GM21786 (cell line): ENCODE results near the gene CYTH3.

Source experiments
- ATAC-seq: cut with Tn5 transposase; IDR thresholded peaks from one replicate; pipeline ENCODE4 v1.9.1; 2021; ENCODE audit not compliant: unreplicated experiment

Gene CYTH3

GRCh38 chr7:6168477-6168868 is 104.0 kb downstream of the CYTH3 start:
- no peak for ATAC-seq

- ATAC-seq, result no peak
Measured at GRCh38 chr7:6167587-6168476, 104.6 kb downstream of the CYTH3 start.

- ATAC-seq, result no peak
Measured at GRCh38 chr7:6167004-6167551, 105.3 kb downstream of the CYTH3 start.

- no peak for ATAC-seq
Measured at GRCh38 chr7:6166443-6166891, 106.0 kb downstream of the CYTH3 start.

GRCh38 chr7:6165521-6166320 is 106.7 kb downstream of the CYTH3 start:
- no peak for ATAC-seq

GRCh38 chr7:6165075-6165474 is 107.3 kb downstream of the CYTH3 start:
- ATAC-seq, result no peak

GRCh38 chr7:6164491-6164890 is 107.9 kb downstream of the CYTH3 start:
- no peak for ATAC-seq

GRCh38 chr7:6164010-6164409 is 108.4 kb downstream of the CYTH3 start:
- no peak for ATAC-seq

GRCh38 chr7:6163402-6163801 is 109.0 kb downstream of the CYTH3 start:
- no peak for ATAC-seq

GRCh38 chr7:6162650-6163366 is 109.6 kb downstream of the CYTH3 start:
- ATAC-seq, result no peak

GRCh38 chr7:6162331-6162620 is 110.1 kb downstream of the CYTH3 start:
- ATAC-seq, result no peak

- ATAC-seq, result no peak
Measured at GRCh38 chr7:6161463-6162330, 110.7 kb downstream of the CYTH3 start.

- ATAC-seq, result no peak
Measured at GRCh38 chr7:6160191-6160623, 112.2 kb downstream of the CYTH3 start.

GRCh38 chr7:6159524-6160031 is 112.8 kb downstream of the CYTH3 start:
- no peak for ATAC-seq

GRCh38 chr7:6159097-6159483 is 113.3 kb downstream of the CYTH3 start:
- no peak for ATAC-seq

- ATAC-seq, result no peak
Measured at GRCh38 chr7:6158424-6159096, 113.9 kb downstream of the CYTH3 start.

- no peak for ATAC-seq
Measured at GRCh38 chr7:6157685-6158423, 114.6 kb downstream of the CYTH3 start.

GRCh38 chr7:6156734-6157133 is 115.7 kb downstream of the CYTH3 start:
- ATAC-seq, result no peak

GRCh38 chr7:6155596-6155995 is 116.8 kb downstream of the CYTH3 start:
- no peak for ATAC-seq
